ENCODE data around the gene PRXL2C.

GRCh38 chr9:96661711-96662110 is 6.6 kb upstream of the PRXL2C start:
- no peak for TF ChIP-seq POLR2AphosphoS5 (IDR thresholded peaks at IDR 0.05)
- TF ChIP-seq, protein P1, sequence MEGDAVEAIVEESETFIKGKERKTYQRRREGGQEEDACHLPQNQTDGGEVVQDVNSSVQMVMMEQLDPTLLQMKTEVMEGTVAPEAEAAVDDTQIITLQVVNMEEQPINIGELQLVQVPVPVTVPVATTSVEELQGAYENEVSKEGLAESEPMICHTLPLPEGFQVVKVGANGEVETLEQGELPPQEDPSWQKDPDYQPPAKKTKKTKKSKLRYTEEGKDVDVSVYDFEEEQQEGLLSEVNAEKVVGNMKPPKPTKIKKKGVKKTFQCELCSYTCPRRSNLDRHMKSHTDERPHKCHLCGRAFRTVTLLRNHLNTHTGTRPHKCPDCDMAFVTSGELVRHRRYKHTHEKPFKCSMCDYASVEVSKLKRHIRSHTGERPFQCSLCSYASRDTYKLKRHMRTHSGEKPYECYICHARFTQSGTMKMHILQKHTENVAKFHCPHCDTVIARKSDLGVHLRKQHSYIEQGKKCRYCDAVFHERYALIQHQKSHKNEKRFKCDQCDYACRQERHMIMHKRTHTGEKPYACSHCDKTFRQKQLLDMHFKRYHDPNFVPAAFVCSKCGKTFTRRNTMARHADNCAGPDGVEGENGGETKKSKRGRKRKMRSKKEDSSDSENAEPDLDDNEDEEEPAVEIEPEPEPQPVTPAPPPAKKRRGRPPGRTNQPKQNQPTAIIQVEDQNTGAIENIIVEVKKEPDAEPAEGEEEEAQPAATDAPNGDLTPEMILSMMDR (IDR thresholded peaks at IDR 0.05): no peak

All from prostate gland (tissue), 2 donors.